ENCODE measurements around the gene EIF2D. TPM values are rescaled to one million over a fixed set of nuclear protein-coding genes. Genes with fewer than 3 reads are reported as not detected.

Gene EIF2D
- total and polyA plus RNA-seq, 2 of the 13 experiments (the other 11 are each of a cell fraction or from before 2014, with no cell fraction given): 45.1 to 64.9 TPM

GRCh38 chr1:206651958-206652890, 40.0 kb upstream of the EIF2D start:
- in situ Hi-C loops (cut with HindIII; ENCODE audit: extremely low pct_ligation_motif_present, low pct_unique_long_range_greater_than_20kb) (no loop called here), intact Hi-C loops (cut with micrococcal nuclease; ENCODE audit: unreplicated experiment) (no loop called here)
- Histone ChIP-seq H4K20me1 (ENCODE audit: insufficient read depth, low read length) (no peaks in the 10 kb centered on the region), H3K79me2 (ENCODE audit: insufficient read depth, low read length) (no peaks in the 10 kb centered on the region), H2AFZ (ENCODE audit: low read length) (no peak overlapping the region), H3K9me3 (ENCODE audit: low read length) (no peaks in the 10 kb centered on the region), H3K4me3 (replicated peaks in 1 of 3; ENCODE audit: insufficient read depth in 1 of 3, low read depth in 2 of 3, low read length in 3 of 3) (no peak overlapping the region), H3K27ac (ENCODE audit: extremely low read length, insufficient read depth, low read length) (no peak overlapping the region), H3K36me3 (replicated peaks in 1 of 2; ENCODE audit: control insufficient read depth in 1 of 2, insufficient read depth in 2 of 2, low read length in 2 of 2) (peaks cover 0 to 6% of the 10 kb centered on the region in 2 experiments; a peak in 1 of 5 replicates), H3K4me1 (ENCODE audit: insufficient read depth, low read length) (no peaks in the 10 kb centered on the region), H3K4me2 (ENCODE audit: low read depth, low read length) (no peak overlapping the region), H3K9ac (ENCODE audit: insufficient read depth, low read depth, low read length) (no peak overlapping the region), H3K27me3 (ENCODE audit: control insufficient read depth in 1 of 2, insufficient read depth in 2 of 2, low read length in 2 of 2) (peaks cover 0 to 1% of the 10 kb centered on the region in 2 experiments; a peak in 1 of 5 replicates)
- no peak for TF ChIP-seq MAF1 (CRISPR knock-in tag; IDR thresholded peaks at IDR 0.05; ENCODE audit: borderline replicate concordance)
- 72% methylated on average over 4 of the region's 5 CpGs for WGBS (ENCODE audit: low lambda C conversion rate)
- POLR2A ChIA-PET: no interaction called here
- FAIRE-seq: no peak
- BruUV-seq (replicated peaks): no TSS peak
- no peak for DNase-seq (ENCODE audit: low spot score)
- CTCF ChIA-PET (ENCODE audit: low intra/inter-chr PET ratio, low total read pairs): no interaction called here
- no peak for ATAC-seq

- H3K36me3 ChIP-seq (replicated peaks in 1 of 2; ENCODE audit: control insufficient read depth in 1 of 2, insufficient read depth in 2 of 2, low read length in 2 of 2): peaks cover 0 to 7% of the 10 kb centered on the region in 2 experiments; a peak in 1 of 5 replicates
- intact Hi-C loops (cut with micrococcal nuclease; ENCODE audit: unreplicated experiment): no loop called here
- no peaks in the 10 kb centered on the region for H3K79me2 ChIP-seq (ENCODE audit: insufficient read depth, low read length)
- no peak for DNase-seq (ENCODE audit: low spot score)
- H2AFZ ChIP-seq (ENCODE audit: low read length): no peak overlapping the region
- in situ Hi-C loops (cut with HindIII; ENCODE audit: extremely low pct_ligation_motif_present, low pct_unique_long_range_greater_than_20kb): no loop called here
- BruUV-seq (replicated peaks): no TSS peak
- ChIA-PET POLR2A (no interaction called here), CTCF (ENCODE audit: low intra/inter-chr PET ratio, low total read pairs) (no interaction called here)
- H3K27me3 ChIP-seq (ENCODE audit: control insufficient read depth in 1 of 2, insufficient read depth in 2 of 2, low read length in 2 of 2): no peaks in the 10 kb centered on the region
- no peak overlapping the region for H3K27ac ChIP-seq (ENCODE audit: extremely low read length, insufficient read depth, low read length)
- H3K4me1 ChIP-seq (ENCODE audit: insufficient read depth, low read length): no peaks in the 10 kb centered on the region
- no peak overlapping the region for H3K9ac ChIP-seq (ENCODE audit: insufficient read depth, low read depth, low read length)
- no peak for TF ChIP-seq FOXA3 (CRISPR knock-in tag; IDR thresholded peaks at IDR 0.05)
- 74% methylated on average over 3 of the region's 3 CpGs for WGBS (ENCODE audit: low lambda C conversion rate)
- no peak for ATAC-seq
- H3K4me2 ChIP-seq (ENCODE audit: low read depth, low read length): no peak overlapping the region
- no peaks in the 10 kb centered on the region for H4K20me1 ChIP-seq (ENCODE audit: insufficient read depth, low read length)
- FAIRE-seq: no peak
- no peak overlapping the region for H3K4me3 ChIP-seq (replicated peaks in 1 of 3; ENCODE audit: insufficient read depth in 1 of 3, low read depth in 2 of 3, low read length in 3 of 3)
- H3K9me3 ChIP-seq (ENCODE audit: low read length): no peaks in the 10 kb centered on the region
Observed at GRCh38 chr1:206651014-206651413, 38.7 kb upstream of the EIF2D start.
